ENCODE results near the gene BAZ1B. TPM values are rescaled to one million over a fixed set of nuclear protein-coding genes. Genes with fewer than 3 reads are reported as not detected.

Gene BAZ1B
- total and polyA plus RNA-seq, 9 of the 15 experiments (the other 6 are each of a cell fraction or from before 2014, with no cell fraction given) = 15.0 to 134 (median 79.5) TPM

DNA sequence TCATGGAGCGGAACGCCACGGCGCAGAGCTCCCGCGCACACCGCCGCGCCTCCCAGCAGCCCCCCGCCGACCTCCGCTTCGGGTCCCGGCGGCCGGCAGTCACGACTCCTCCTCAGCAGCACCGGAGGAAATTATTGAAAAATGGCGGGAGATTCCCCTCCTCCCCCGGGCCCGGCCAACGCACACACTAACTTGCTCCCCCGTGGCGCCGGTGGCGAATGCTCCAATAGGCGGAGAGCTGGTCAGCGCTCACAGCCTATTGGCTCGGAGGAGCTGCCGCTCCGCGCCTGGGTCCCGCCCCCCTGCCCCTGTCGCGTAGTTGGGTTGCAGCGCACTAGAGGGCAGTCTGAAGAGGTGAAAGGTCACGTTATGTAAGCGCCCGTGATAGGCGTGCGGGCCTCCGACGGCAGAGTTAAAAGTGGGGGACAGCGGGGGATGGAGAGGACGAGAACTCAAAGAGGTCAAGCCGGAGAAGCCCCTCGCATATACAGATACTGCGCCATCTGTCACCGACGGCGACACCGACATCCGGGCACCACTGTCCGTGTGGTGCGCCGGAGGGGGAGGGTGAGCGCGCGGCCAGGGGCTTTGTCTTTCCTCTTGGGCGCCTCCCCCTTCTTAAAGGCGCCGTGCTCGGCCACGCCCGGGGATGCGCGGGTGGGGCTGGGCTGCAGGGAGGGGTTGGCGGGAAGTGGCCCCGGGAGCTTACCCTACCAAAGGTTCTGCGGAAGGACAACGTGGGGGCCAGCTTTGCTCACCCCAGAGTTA, at the start of gene BAZ1B (continued):
- TF ChIP-seq, protein P1, sequence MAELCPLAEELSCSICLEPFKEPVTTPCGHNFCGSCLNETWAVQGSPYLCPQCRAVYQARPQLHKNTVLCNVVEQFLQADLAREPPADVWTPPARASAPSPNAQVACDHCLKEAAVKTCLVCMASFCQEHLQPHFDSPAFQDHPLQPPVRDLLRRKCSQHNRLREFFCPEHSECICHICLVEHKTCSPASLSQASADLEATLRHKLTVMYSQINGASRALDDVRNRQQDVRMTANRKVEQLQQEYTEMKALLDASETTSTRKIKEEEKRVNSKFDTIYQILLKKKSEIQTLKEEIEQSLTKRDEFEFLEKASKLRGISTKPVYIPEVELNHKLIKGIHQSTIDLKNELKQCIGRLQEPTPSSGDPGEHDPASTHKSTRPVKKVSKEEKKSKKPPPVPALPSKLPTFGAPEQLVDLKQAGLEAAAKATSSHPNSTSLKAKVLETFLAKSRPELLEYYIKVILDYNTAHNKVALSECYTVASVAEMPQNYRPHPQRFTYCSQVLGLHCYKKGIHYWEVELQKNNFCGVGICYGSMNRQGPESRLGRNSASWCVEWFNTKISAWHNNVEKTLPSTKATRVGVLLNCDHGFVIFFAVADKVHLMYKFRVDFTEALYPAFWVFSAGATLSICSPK (IDR thresholded peaks at IDR 0.05; ENCODE audit: borderline replicate concordance) = no peak
- TF ChIP-seq, protein P2, sequence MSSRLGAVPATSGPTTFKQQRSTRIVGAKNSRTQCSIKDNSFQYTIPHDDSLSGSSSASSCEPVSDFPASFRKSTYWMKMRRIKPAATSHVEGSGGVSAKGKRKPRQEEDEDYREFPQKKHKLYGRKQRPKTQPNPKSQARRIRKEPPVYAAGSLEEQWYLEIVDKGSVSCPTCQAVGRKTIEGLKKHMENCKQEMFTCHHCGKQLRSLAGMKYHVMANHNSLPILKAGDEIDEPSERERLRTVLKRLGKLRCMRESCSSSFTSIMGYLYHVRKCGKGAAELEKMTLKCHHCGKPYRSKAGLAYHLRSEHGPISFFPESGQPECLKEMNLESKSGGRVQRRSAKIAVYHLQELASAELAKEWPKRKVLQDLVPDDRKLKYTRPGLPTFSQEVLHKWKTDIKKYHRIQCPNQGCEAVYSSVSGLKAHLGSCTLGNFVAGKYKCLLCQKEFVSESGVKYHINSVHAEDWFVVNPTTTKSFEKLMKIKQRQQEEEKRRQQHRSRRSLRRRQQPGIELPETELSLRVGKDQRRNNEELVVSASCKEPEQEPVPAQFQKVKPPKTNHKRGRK (tag; IDR thresholded peaks at IDR 0.05) = no peak
- TF ChIP-seq, protein P3, sequence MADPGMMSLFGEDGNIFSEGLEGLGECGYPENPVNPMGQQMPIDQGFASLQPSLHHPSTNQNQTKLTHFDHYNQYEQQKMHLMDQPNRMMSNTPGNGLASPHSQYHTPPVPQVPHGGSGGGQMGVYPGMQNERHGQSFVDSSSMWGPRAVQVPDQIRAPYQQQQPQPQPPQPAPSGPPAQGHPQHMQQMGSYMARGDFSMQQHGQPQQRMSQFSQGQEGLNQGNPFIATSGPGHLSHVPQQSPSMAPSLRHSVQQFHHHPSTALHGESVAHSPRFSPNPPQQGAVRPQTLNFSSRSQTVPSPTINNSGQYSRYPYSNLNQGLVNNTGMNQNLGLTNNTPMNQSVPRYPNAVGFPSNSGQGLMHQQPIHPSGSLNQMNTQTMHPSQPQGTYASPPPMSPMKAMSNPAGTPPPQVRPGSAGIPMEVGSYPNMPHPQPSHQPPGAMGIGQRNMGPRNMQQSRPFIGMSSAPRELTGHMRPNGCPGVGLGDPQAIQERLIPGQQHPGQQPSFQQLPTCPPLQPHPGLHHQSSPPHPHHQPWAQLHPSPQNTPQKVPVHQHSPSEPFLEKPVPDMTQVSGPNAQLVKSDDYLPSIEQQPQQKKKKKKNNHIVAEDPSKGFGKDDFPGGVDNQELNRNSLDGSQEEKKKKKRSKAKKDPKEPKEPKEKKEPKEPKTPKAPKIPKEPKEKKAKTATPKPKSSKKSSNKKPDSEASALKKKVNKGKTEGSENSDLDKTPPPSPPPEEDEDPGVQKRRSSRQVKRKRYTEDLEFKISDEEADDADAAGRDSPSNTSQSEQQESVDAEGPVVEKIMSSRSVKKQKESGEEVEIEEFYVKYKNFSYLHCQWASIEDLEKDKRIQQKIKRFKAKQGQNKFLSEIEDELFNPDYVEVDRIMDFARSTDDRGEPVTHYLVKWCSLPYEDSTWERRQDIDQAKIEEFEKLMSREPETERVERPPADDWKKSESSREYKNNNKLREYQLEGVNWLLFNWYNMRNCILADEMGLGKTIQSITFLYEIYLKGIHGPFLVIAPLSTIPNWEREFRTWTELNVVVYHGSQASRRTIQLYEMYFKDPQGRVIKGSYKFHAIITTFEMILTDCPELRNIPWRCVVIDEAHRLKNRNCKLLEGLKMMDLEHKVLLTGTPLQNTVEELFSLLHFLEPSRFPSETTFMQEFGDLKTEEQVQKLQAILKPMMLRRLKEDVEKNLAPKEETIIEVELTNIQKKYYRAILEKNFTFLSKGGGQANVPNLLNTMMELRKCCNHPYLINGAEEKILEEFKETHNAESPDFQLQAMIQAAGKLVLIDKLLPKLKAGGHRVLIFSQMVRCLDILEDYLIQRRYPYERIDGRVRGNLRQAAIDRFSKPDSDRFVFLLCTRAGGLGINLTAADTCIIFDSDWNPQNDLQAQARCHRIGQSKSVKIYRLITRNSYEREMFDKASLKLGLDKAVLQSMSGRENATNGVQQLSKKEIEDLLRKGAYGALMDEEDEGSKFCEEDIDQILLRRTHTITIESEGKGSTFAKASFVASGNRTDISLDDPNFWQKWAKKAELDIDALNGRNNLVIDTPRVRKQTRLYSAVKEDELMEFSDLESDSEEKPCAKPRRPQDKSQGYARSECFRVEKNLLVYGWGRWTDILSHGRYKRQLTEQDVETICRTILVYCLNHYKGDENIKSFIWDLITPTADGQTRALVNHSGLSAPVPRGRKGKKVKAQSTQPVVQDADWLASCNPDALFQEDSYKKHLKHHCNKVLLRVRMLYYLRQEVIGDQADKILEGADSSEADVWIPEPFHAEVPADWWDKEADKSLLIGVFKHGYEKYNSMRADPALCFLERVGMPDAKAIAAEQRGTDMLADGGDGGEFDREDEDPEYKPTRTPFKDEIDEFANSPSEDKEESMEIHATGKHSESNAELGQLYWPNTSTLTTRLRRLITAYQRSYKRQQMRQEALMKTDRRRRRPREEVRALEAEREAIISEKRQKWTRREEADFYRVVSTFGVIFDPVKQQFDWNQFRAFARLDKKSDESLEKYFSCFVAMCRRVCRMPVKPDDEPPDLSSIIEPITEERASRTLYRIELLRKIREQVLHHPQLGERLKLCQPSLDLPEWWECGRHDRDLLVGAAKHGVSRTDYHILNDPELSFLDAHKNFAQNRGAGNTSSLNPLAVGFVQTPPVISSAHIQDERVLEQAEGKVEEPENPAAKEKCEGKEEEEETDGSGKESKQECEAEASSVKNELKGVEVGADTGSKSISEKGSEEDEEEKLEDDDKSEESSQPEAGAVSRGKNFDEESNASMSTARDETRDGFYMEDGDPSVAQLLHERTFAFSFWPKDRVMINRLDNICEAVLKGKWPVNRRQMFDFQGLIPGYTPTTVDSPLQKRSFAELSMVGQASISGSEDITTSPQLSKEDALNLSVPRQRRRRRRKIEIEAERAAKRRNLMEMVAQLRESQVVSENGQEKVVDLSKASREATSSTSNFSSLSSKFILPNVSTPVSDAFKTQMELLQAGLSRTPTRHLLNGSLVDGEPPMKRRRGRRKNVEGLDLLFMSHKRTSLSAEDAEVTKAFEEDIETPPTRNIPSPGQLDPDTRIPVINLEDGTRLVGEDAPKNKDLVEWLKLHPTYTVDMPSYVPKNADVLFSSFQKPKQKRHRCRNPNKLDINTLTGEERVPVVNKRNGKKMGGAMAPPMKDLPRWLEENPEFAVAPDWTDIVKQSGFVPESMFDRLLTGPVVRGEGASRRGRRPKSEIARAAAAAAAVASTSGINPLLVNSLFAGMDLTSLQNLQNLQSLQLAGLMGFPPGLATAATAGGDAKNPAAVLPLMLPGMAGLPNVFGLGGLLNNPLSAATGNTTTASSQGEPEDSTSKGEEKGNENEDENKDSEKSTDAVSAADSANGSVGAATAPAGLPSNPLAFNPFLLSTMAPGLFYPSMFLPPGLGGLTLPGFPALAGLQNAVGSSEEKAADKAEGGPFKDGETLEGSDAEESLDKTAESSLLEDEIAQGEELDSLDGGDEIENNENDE (IDR thresholded peaks at IDR 0.05; ENCODE audit: low read depth, low read length) = no peak
- TF ChIP-seq ASH1L (IDR thresholded peaks at IDR 0.05; ENCODE audit: borderline replicate concordance, low read depth, partially characterized antibody) (peak; percentile 95), HMGN3 (IDR thresholded peaks at IDR 0.05; ENCODE audit: borderline replicate concordance, extremely low read depth, insufficient read length, low read depth, low read length) (peak; percentile 70), MEIS2 (IDR thresholded peaks at IDR 0.05; ENCODE audit: partially characterized antibody) (peak; percentile 77)
- TF ChIP-seq, protein P4, sequence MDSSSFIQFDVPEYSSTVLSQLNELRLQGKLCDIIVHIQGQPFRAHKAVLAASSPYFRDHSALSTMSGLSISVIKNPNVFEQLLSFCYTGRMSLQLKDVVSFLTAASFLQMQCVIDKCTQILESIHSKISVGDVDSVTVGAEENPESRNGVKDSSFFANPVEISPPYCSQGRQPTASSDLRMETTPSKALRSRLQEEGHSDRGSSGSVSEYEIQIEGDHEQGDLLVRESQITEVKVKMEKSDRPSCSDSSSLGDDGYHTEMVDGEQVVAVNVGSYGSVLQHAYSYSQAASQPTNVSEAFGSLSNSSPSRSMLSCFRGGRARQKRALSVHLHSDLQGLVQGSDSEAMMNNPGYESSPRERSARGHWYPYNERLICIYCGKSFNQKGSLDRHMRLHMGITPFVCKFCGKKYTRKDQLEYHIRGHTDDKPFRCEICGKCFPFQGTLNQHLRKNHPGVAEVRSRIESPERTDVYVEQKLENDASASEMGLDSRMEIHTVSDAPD (CRISPR knock-in tag; IDR thresholded peaks at IDR 0.05) = no peak
